Measurements from ENCODE around the gene EHD4.

EHD4 gene

DNA sequence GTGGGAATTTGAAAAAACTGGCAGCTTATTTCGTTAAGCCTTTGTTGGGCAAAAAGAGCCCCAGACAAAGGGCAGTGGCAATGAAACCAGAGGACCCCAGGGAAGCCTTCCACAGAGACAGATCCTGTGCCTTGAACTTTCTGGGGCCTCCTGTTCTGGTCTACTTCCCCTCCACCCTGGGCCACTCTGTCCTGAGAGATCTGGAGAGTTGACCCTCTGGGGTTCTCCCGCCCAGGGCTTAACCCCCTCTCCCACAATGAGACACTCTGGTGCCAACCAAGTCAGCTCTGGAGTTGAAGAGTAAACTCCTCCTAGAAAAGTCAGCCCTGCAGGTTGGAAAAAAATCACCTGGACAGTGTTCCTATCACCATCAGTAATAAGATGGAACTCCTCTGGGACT lies 20.8 kb downstream of the EHD4 start:
- H3K79me2 ChIP-seq (ENCODE audit: insufficient read depth, low read depth) = no peaks in the 10 kb centered on the region
- no peaks in the 10 kb centered on the region for H3K36me3 ChIP-seq (ENCODE audit: insufficient read depth)
- no peaks in the 10 kb centered on the region for H4K20me1 ChIP-seq (ENCODE audit: insufficient read depth)
- no peaks in the 10 kb centered on the region for H3K27me3 ChIP-seq (ENCODE audit: insufficient read depth, low read depth)
- H2AFZ ChIP-seq (ENCODE audit: low read depth) = no peak overlapping the region
- H3K27ac ChIP-seq = no peak overlapping the region
- H3K4me1 ChIP-seq (ENCODE audit: low read depth, poor library complexity, severe bottlenecking) = no peaks in the 10 kb centered on the region
- H3K4me3 ChIP-seq (IDR thresholded peaks at IDR 0.05; ENCODE audit: insufficient read depth, low read depth, low read length) = no peak overlapping the region
- TF ChIP-seq CTCF (conservative IDR thresholded peaks at IDR 0.05; ENCODE audit: low read depth, low read length) = no peak
- H3K9ac ChIP-seq = no peak overlapping the region
- H3K4me2 ChIP-seq = no peak overlapping the region

DNA sequence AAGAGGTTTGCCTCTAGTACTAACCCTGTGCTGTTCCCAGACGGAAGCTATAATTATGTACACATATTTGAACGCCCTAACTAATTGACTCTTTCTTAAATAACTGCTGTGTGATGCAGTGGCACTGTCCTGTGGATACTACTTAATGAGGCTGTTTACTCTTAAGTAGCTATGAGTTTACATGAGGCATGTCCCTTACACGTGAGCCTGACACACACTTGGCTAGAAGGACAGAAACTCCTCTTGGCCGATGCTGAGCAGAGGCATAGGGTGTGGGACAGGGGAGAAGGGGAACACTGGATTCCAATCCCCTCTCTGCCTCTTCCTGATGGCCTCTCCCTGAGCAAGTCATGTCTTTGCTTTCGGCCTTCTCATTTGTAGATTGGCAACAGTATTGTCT lies 21.9 kb downstream of the EHD4 start:
- no peak for TF ChIP-seq CTCF (conservative IDR thresholded peaks at IDR 0.05; ENCODE audit: low read depth, low read length)
- H3K27ac ChIP-seq = no peak overlapping the region
- H3K4me2 ChIP-seq = no peak overlapping the region
- H4K20me1 ChIP-seq (ENCODE audit: insufficient read depth) = no peaks in the 10 kb centered on the region
- no peaks in the 10 kb centered on the region for H3K4me1 ChIP-seq (ENCODE audit: low read depth, poor library complexity, severe bottlenecking)
- no peaks in the 10 kb centered on the region for H3K36me3 ChIP-seq (ENCODE audit: insufficient read depth)
- no peak overlapping the region for H3K9ac ChIP-seq
- no peak overlapping the region for H2AFZ ChIP-seq (ENCODE audit: low read depth)
- no peaks in the 10 kb centered on the region for H3K27me3 ChIP-seq (ENCODE audit: insufficient read depth, low read depth)
- H3K4me3 ChIP-seq (IDR thresholded peaks at IDR 0.05; ENCODE audit: insufficient read depth, low read depth, low read length) = no peak overlapping the region
- no peaks in the 10 kb centered on the region for H3K79me2 ChIP-seq (ENCODE audit: insufficient read depth, low read depth)

DNA sequence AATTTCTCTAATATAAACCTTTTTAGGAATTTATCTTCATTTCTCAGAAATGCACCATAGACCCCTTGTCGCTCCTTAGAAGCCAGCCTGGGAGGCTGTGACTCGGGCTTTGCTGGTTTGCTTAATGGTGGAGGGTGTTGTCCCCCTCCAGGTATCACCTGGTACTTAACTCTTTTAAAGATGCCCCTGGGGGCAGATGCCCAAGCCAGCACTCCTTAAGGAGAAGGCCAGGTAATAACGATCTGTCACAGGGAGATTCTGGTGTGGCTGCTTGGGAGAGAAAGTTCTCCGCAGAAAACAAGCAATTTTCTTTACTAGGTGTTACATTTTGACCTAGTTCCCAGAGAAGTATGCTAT lies 22.3 kb downstream of the EHD4 start:
- no peak overlapping the region for H3K27ac ChIP-seq
- no peaks in the 10 kb centered on the region for H4K20me1 ChIP-seq (ENCODE audit: insufficient read depth)
- no peak for TF ChIP-seq CTCF (conservative IDR thresholded peaks at IDR 0.05; ENCODE audit: low read depth, low read length)
- no peaks in the 10 kb centered on the region for H3K36me3 ChIP-seq (ENCODE audit: insufficient read depth)
- no peak overlapping the region for H3K4me3 ChIP-seq (IDR thresholded peaks at IDR 0.05; ENCODE audit: insufficient read depth, low read depth, low read length)
- H2AFZ ChIP-seq (ENCODE audit: low read depth) = no peak overlapping the region
- no peak overlapping the region for H3K4me2 ChIP-seq
- no peaks in the 10 kb centered on the region for H3K4me1 ChIP-seq (ENCODE audit: low read depth, poor library complexity, severe bottlenecking)
- H3K9ac ChIP-seq = no peak overlapping the region
- no peaks in the 10 kb centered on the region for H3K79me2 ChIP-seq (ENCODE audit: insufficient read depth, low read depth)
- no peaks in the 10 kb centered on the region for H3K27me3 ChIP-seq (ENCODE audit: insufficient read depth, low read depth)

DNA sequence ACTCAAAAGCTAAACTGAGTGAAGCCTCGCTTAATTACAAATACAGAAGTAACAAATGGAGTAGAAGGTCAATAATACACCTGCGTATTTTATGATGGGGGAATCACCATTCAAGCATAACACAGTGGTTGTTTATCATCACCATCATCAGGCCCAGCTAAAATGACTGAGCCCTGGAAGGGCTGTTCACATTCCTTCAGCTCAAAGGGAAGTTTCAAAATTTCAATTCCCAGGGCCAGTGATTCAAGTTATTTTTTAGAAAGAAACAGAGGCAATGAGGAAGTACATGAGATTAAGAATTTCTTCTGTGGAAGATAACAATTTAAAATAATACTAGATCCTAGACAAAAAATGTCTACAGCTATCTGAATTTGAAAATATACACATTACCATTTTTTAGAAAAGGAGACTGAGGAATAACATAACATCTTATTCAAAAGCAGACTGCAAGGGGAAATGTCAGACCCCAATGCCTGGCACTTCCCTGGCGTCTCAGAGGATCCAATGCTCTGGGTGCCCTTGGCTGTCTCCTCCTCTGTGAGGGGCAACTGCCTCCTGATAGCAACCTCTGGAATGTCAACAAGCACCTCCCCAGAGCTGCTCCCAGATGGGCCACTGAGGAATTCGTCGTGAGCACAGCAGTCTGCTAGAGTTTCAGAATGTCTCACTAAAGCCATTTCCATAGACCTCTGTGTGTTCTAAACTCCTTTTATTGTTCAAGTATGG lies 22.8 kb downstream of the EHD4 start:
- Histone ChIP-seq H3K4me3 (IDR thresholded peaks at IDR 0.05; ENCODE audit: insufficient read depth, low read depth, low read length) (no peak overlapping the region), H2AFZ (ENCODE audit: low read depth) (no peak overlapping the region), H3K4me2 (no peak overlapping the region), H3K27me3 (ENCODE audit: insufficient read depth, low read depth) (no peaks in the 10 kb centered on the region), H3K4me1 (ENCODE audit: low read depth, poor library complexity, severe bottlenecking) (no peaks in the 10 kb centered on the region), H4K20me1 (ENCODE audit: insufficient read depth) (no peaks in the 10 kb centered on the region), H3K27ac (no peak overlapping the region), H3K79me2 (ENCODE audit: insufficient read depth, low read depth) (no peaks in the 10 kb centered on the region), H3K36me3 (ENCODE audit: insufficient read depth) (no peaks in the 10 kb centered on the region), H3K9ac (no peak overlapping the region)
- TF ChIP-seq CTCF (conservative IDR thresholded peaks at IDR 0.05; ENCODE audit: low read depth, low read length) = no peak

All from KMS-11 (cell line).